ENCODE results near the gene LRRC27.
A peak's percentile ranks its signal among the peaks of the same experiment; 100 is the strongest.
"Not testable (repeated sequence)": the region's sequence is repeated elsewhere in the genome, so short reads cannot be mapped to it uniquely, and the experiment has no call there.

The LRRC27 gene

GRCh38 chr10:132374176-132374575 is 42.2 kb downstream of the LRRC27 start:
- H3K9me3 Mint-ChIP-seq: no peaks in the 10 kb centered on the region
- peaks cover 10% of the 10 kb centered on the region for H3K27me3 Mint-ChIP-seq
- no peaks in the 10 kb centered on the region for H3K36me3 Mint-ChIP-seq (ENCODE audit: insufficient read depth)
- H3K4me1 Mint-ChIP-seq: peaks cover 6% of the 10 kb centered on the region
- DNase-seq (ENCODE audit: low spot score in 2 of 2) (no peak), ATAC-seq (replicated peaks; ENCODE audit: extremely low read depth, poor library complexity, severe bottlenecking) (no peak)
- no peak overlapping the region for H3K27ac Mint-ChIP-seq (ENCODE audit: low read depth)
- H3K4me3 Mint-ChIP-seq: no peak overlapping the region

- H3K27ac Mint-ChIP-seq (ENCODE audit: low read depth): no peak overlapping the region
- H3K36me3 Mint-ChIP-seq (ENCODE audit: insufficient read depth): no peaks in the 10 kb centered on the region
- DNase-seq (ENCODE audit: low spot score in 2 of 2): no peak
- peaks cover 10% of the 10 kb centered on the region for H3K27me3 Mint-ChIP-seq
- no peak for ATAC-seq (replicated peaks; ENCODE audit: extremely low read depth, poor library complexity, severe bottlenecking)
- H3K4me1 Mint-ChIP-seq: peaks cover 6% of the 10 kb centered on the region
- no peaks in the 10 kb centered on the region for H3K9me3 Mint-ChIP-seq
- H3K4me3 Mint-ChIP-seq: no peak overlapping the region
Observed at GRCh38 chr10:132374612-132375011, 42.6 kb downstream of the LRRC27 start.

- no peaks in the 10 kb centered on the region for H3K36me3 Mint-ChIP-seq (ENCODE audit: insufficient read depth)
- DNase-seq (ENCODE audit: low spot score in 2 of 2) (no peak), ATAC-seq (replicated peaks; ENCODE audit: extremely low read depth, poor library complexity, severe bottlenecking) (no peak)
- no peaks in the 10 kb centered on the region for H3K9me3 Mint-ChIP-seq
- no peak overlapping the region for H3K4me3 Mint-ChIP-seq
- peaks cover 10% of the 10 kb centered on the region for H3K27me3 Mint-ChIP-seq
- peaks cover 6% of the 10 kb centered on the region for H3K4me1 Mint-ChIP-seq
- H3K27ac Mint-ChIP-seq (ENCODE audit: low read depth): no peak overlapping the region
Observed at GRCh38 chr10:132375116-132375794, 43.3 kb downstream of the LRRC27 start.

- Mint-ChIP-seq H3K36me3 (ENCODE audit: insufficient read depth) (no peaks in the 10 kb centered on the region), H3K4me3 (no peak overlapping the region), H3K27me3 (peaks cover 10% of the 10 kb centered on the region), H3K4me1 (peaks cover 6% of the 10 kb centered on the region), H3K27ac (ENCODE audit: low read depth) (no peak overlapping the region), H3K9me3 (no peaks in the 10 kb centered on the region)
- ATAC-seq (replicated peaks; ENCODE audit: extremely low read depth, poor library complexity, severe bottlenecking) (no peak), DNase-seq (ENCODE audit: low spot score in 2 of 2) (no peak)
Observed at GRCh38 chr10:132375795-132376297, 43.9 kb downstream of the LRRC27 start.

GRCh38 chr10:132376394-132376851 is 44.4 kb downstream of the LRRC27 start:
- ATAC-seq (replicated peaks; ENCODE audit: extremely low read depth, poor library complexity, severe bottlenecking): no peak
- no peak overlapping the region for H3K27ac Mint-ChIP-seq (ENCODE audit: low read depth)

GRCh38 chr10:132377326-132377725 is 45.3 kb downstream of the LRRC27 start:
- no peak overlapping the region for H3K4me3 Mint-ChIP-seq
- no peaks in the 10 kb centered on the region for H3K9me3 Mint-ChIP-seq
- peaks cover 9% of the 10 kb centered on the region for H3K4me1 Mint-ChIP-seq
- H3K27ac Mint-ChIP-seq (ENCODE audit: low read depth): no peak overlapping the region
- no peaks in the 10 kb centered on the region for H3K36me3 Mint-ChIP-seq (ENCODE audit: insufficient read depth)
- DNase-seq (ENCODE audit: low spot score in 2 of 2): no peak
- no peak for ATAC-seq (replicated peaks; ENCODE audit: extremely low read depth, poor library complexity, severe bottlenecking)
- peaks cover under 1% of the 10 kb centered on the region for H3K27me3 Mint-ChIP-seq

More at GRCh38 chr10:132376394-132376851, 44.4 kb downstream of the LRRC27 start:
- Mint-ChIP-seq H3K4me3 (no peak overlapping the region), H3K9me3 (no peaks in the 10 kb centered on the region), H3K36me3 (ENCODE audit: insufficient read depth) (no peaks in the 10 kb centered on the region), H3K27me3 (peaks cover 9% of the 10 kb centered on the region), H3K4me1 (peaks cover 8% of the 10 kb centered on the region)
- DNase-seq (ENCODE audit: low spot score in 2 of 2): no peak

- not testable (repeated sequence) for H3K36me3 Mint-ChIP-seq (ENCODE audit: insufficient read depth); H3K4me3 Mint-ChIP-seq; H3K27me3 Mint-ChIP-seq; DNase-seq (ENCODE audit: low spot score in 2 of 2); ATAC-seq (replicated peaks; ENCODE audit: extremely low read depth, poor library complexity, severe bottlenecking); H3K9me3 Mint-ChIP-seq; H3K27ac Mint-ChIP-seq (ENCODE audit: low read depth)
- peaks cover 17% of the 10 kb centered on the region for H3K4me1 Mint-ChIP-seq
Observed at GRCh38 chr10:132379026-132379425, 47.0 kb downstream of the LRRC27 start.

- H3K4me3 Mint-ChIP-seq; H3K27ac Mint-ChIP-seq (ENCODE audit: low read depth); H3K27me3 Mint-ChIP-seq; H3K9me3 Mint-ChIP-seq; H3K36me3 Mint-ChIP-seq (ENCODE audit: insufficient read depth); DNase-seq (ENCODE audit: low spot score in 2 of 2); ATAC-seq (replicated peaks; ENCODE audit: extremely low read depth, poor library complexity, severe bottlenecking): not testable (repeated sequence)
- peaks cover 17% of the 10 kb centered on the region for H3K4me1 Mint-ChIP-seq
Observed at GRCh38 chr10:132380986-132381385, 49.0 kb downstream of the LRRC27 start.

GRCh38 chr10:132381741-132382140 is 49.7 kb downstream of the LRRC27 start:
- no peak overlapping the region for H3K4me3 Mint-ChIP-seq
- H3K4me1 Mint-ChIP-seq: peaks cover 17% of the 10 kb centered on the region
- peak overlapping the region; percentile 26 for H3K27ac Mint-ChIP-seq (ENCODE audit: low read depth)
- no peaks in the 10 kb centered on the region for H3K9me3 Mint-ChIP-seq
- peaks cover 3% of the 10 kb centered on the region for H3K36me3 Mint-ChIP-seq (ENCODE audit: insufficient read depth)
- DNase-seq (ENCODE audit: low spot score in 2 of 2) (no peak), ATAC-seq (replicated peaks; ENCODE audit: extremely low read depth, poor library complexity, severe bottlenecking) (no peak)
- H3K27me3 Mint-ChIP-seq: no peaks in the 10 kb centered on the region

- H3K4me3 Mint-ChIP-seq: no peak overlapping the region
- DNase-seq (ENCODE audit: low spot score in 2 of 2): no peak
- H3K27me3 Mint-ChIP-seq: no peaks in the 10 kb centered on the region
- no peaks in the 10 kb centered on the region for H3K9me3 Mint-ChIP-seq
- no peak overlapping the region for H3K27ac Mint-ChIP-seq (ENCODE audit: low read depth)
- no peak for ATAC-seq (replicated peaks; ENCODE audit: extremely low read depth, poor library complexity, severe bottlenecking)
- peaks cover 17% of the 10 kb centered on the region for H3K4me1 Mint-ChIP-seq
- peaks cover 3% of the 10 kb centered on the region for H3K36me3 Mint-ChIP-seq (ENCODE audit: insufficient read depth)
Observed at GRCh38 chr10:132382231-132382922, 50.4 kb downstream of the LRRC27 start.

- H3K4me1 Mint-ChIP-seq: peaks cover 17% of the 10 kb centered on the region
- peaks cover 3% of the 10 kb centered on the region for H3K36me3 Mint-ChIP-seq (ENCODE audit: insufficient read depth)
- no peaks in the 10 kb centered on the region for H3K9me3 Mint-ChIP-seq
- no peak overlapping the region for H3K4me3 Mint-ChIP-seq
- ATAC-seq (replicated peaks; ENCODE audit: extremely low read depth, poor library complexity, severe bottlenecking) (no peak), DNase-seq (ENCODE audit: low spot score in 2 of 2) (no peak)
- no peak overlapping the region for H3K27ac Mint-ChIP-seq (ENCODE audit: low read depth)
- no peaks in the 10 kb centered on the region for H3K27me3 Mint-ChIP-seq
Observed at GRCh38 chr10:132383101-132383500, 51.1 kb downstream of the LRRC27 start.

GRCh38 chr10:132383751-132384196 is 51.8 kb downstream of the LRRC27 start:
- Mint-ChIP-seq H3K27me3 (no peaks in the 10 kb centered on the region), H3K4me3 (no peak overlapping the region), H3K4me1 (peaks cover 17% of the 10 kb centered on the region), H3K27ac (ENCODE audit: low read depth) (no peak overlapping the region), H3K36me3 (ENCODE audit: insufficient read depth) (peaks cover 3% of the 10 kb centered on the region), H3K9me3 (no peaks in the 10 kb centered on the region)
- DNase-seq (ENCODE audit: low spot score in 2 of 2) (no peak), ATAC-seq (replicated peaks; ENCODE audit: extremely low read depth, poor library complexity, severe bottlenecking) (no peak)

All from central memory CD8-positive, alpha-beta T cell (primary cell).